ENCODE data around the gene SFMBT2.

SFMBT2 gene

GRCh38 chr10:7234109-7234508, 176.7 kb downstream of the SFMBT2 start:
- TF ChIP-seq NFIC (IDR thresholded peaks at IDR 0.05) = no peak
- TF ChIP-seq YY1 (IDR thresholded peaks at IDR 0.05; ENCODE audit: low read depth) = no peak
- no peak for TF ChIP-seq TEAD4 (IDR thresholded peaks at IDR 0.05)
- no peak for TF ChIP-seq FOXM1 (IDR thresholded peaks at IDR 0.05; ENCODE audit: borderline replicate concordance, low read depth)
- TF ChIP-seq CREB1 (IDR thresholded peaks at IDR 0.05; ENCODE audit: low read depth) = no peak

DNA sequence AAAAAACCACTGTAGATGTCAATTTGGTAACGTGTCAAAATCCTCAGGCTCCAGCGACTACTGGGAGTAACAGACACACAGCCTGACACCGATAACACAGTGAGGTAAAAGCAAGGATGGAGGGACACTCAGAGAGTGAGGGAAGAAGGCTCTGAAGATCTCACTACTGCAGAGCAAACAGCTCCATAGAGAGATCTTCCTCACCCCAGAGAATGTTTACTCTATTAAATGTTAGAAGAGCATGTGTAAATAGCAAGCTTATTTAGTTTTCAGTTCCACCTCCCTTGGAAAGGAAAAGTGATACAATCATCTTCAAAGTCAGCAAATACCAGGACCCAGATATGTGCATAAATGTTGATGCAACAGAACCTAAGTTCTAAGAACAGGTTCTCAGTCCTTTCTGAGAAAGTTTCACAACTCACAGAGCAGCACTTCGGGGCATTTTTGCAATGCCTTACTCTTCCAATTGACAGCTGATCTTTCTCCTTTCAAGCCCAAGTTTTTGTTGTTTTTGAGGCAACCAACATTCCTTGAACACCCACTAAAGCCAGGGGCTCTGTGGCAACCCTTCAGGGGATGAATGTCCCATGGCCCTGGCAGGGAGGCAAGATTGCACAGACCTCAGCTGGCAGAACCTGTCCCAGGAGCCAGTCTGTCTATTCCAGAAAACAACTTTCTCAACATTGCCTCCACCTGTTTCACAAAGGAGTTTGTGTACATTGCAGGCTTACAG, 177.4 kb downstream of the SFMBT2 start:
- TF ChIP-seq, protein P1, sequence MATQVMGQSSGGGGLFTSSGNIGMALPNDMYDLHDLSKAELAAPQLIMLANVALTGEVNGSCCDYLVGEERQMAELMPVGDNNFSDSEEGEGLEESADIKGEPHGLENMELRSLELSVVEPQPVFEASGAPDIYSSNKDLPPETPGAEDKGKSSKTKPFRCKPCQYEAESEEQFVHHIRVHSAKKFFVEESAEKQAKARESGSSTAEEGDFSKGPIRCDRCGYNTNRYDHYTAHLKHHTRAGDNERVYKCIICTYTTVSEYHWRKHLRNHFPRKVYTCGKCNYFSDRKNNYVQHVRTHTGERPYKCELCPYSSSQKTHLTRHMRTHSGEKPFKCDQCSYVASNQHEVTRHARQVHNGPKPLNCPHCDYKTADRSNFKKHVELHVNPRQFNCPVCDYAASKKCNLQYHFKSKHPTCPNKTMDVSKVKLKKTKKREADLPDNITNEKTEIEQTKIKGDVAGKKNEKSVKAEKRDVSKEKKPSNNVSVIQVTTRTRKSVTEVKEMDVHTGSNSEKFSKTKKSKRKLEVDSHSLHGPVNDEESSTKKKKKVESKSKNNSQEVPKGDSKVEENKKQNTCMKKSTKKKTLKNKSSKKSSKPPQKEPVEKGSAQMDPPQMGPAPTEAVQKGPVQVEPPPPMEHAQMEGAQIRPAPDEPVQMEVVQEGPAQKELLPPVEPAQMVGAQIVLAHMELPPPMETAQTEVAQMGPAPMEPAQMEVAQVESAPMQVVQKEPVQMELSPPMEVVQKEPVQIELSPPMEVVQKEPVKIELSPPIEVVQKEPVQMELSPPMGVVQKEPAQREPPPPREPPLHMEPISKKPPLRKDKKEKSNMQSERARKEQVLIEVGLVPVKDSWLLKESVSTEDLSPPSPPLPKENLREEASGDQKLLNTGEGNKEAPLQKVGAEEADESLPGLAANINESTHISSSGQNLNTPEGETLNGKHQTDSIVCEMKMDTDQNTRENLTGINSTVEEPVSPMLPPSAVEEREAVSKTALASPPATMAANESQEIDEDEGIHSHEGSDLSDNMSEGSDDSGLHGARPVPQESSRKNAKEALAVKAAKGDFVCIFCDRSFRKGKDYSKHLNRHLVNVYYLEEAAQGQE (IDR thresholded peaks at IDR 0.05; ENCODE audit: low read depth) = no peak
- TF ChIP-seq EGR1 (IDR thresholded peaks at IDR 0.05) (no peak), ZBTB7A (IDR thresholded peaks at IDR 0.05; ENCODE audit: low read depth) (no peak), MAX (IDR thresholded peaks at IDR 0.05) (no peak), RAD21 (IDR thresholded peaks at IDR 0.05; ENCODE audit: low read depth) (no peak), CEBPB (IDR thresholded peaks at IDR 0.05) (no peak), FOXM1 (IDR thresholded peaks at IDR 0.05; ENCODE audit: borderline replicate concordance, low read depth) (no peak), YY1 (IDR thresholded peaks at IDR 0.05; ENCODE audit: low read depth) (no peak), NFIC (IDR thresholded peaks at IDR 0.05) (no peak), USF1 (IDR thresholded peaks at IDR 0.05) (no peak), EP300 (IDR thresholded peaks at IDR 0.05; ENCODE audit: borderline replicate concordance) (no peak), CREB1 (IDR thresholded peaks at IDR 0.05; ENCODE audit: low read depth) (no peak), TAF1 (IDR thresholded peaks at IDR 0.05; ENCODE audit: low read depth) (no peak), TCF12 (IDR thresholded peaks at IDR 0.05; ENCODE audit: low read depth) (no peak)

DNA sequence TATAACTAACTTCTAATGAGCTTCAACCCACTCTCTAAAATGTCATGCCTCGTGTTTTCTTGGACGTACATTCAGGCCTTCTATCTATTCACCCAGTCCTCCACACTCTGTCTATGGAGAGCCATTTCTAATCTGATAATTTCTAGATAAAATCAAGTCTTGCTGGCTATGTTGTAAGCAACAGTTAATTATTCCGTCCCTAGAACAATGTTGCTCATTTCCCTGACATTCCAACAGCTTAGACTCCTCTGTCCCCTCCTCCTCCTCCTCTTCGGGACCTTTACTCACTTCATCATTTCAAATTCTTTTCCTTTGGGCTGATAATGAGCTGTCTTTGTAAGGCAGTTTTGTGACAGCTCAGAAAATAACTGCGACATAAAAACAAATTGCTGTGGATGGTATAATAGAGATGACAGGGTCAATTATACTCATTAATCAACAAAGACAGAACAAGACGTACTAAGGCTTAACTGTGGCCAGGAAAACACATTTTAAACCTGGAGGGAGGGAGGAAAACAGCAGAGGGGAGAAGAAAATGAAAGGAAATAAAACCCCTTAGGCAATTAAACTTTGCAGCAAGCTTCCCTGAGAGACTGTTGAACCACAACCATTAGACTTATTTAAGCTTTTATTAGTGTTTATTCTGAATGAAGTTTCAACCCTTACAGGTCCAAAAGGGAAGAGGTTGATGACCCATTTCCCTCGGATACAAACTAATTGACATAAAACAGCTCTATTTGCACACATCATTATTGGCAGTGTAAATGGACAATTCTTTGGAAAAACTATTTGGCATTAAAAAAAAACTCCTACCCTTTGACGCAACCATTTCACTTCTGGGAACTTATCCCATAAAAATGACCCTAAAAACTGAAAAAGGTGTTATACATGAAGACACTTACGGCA, 179.1 kb downstream of the SFMBT2 start:
- TF ChIP-seq TAF1 (IDR thresholded peaks at IDR 0.05; ENCODE audit: low read depth) (no peak), ZBTB7A (IDR thresholded peaks at IDR 0.05; ENCODE audit: low read depth) (no peak), RAD21 (IDR thresholded peaks at IDR 0.05; ENCODE audit: low read depth) (no peak)

DNA sequence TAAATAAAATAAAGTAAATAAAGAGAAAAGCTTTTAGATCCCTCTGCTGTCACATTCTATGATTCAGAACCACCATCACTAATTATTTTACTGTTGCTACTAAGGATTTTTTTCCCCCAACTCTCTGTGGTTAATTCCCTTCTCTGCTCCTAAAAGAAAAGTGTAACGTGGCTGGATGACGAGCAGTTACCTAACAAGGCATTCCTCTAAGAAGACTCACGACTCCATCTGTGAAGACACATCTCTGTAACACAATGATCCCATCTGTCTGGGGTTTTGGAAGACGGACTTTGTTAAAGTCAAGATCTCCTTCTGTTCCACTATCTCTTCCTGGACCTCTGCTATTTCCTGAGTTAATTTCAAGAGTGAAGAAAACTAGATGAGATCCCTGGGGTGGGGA, 179.9 kb downstream of the SFMBT2 start:
- TF ChIP-seq MAX (IDR thresholded peaks at IDR 0.05) (no peak), TCF12 (IDR thresholded peaks at IDR 0.05; ENCODE audit: low read depth) (no peak), ZBTB7A (IDR thresholded peaks at IDR 0.05; ENCODE audit: low read depth) (no peak), TAF1 (IDR thresholded peaks at IDR 0.05; ENCODE audit: low read depth) (no peak)

DNA sequence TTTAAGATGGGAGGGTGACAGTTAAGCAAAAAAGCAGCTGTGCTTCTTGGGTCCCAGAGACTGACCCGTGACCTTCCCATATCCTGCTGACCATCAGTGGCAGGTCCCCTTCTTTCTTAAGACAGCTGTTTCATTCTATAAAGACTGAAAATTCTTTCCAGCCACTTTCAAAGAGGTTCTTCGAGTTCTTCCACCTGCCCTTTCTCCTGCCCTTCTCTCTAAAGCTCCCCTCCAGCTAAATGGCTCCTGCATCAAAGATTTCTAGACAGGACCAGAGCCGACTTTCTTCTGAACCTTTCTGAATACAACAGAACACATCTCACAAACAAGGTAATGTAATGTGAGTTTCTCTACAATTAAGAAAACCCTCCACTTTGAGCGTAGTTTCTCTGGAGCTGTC, 180.8 kb downstream of the SFMBT2 start:
- no peak for TF ChIP-seq RAD21 (IDR thresholded peaks at IDR 0.05; ENCODE audit: low read depth)
- no peak for TF ChIP-seq USF1 (IDR thresholded peaks at IDR 0.05)

- no peak for TF ChIP-seq NFIC (IDR thresholded peaks at IDR 0.05)
- no peak for TF ChIP-seq YY1 (IDR thresholded peaks at IDR 0.05; ENCODE audit: low read depth)
- TF ChIP-seq, protein P1 (IDR thresholded peaks at IDR 0.05; ENCODE audit: low read depth) = no peak
- no peak for TF ChIP-seq CEBPB (IDR thresholded peaks at IDR 0.05)
- no peak for TF ChIP-seq FOXM1 (IDR thresholded peaks at IDR 0.05; ENCODE audit: borderline replicate concordance, low read depth)
- TF ChIP-seq USF1 (IDR thresholded peaks at IDR 0.05) = no peak
- TF ChIP-seq TCF12 (IDR thresholded peaks at IDR 0.05; ENCODE audit: low read depth) = no peak
- no peak for TF ChIP-seq CREB1 (IDR thresholded peaks at IDR 0.05; ENCODE audit: low read depth)
- no peak for TF ChIP-seq EP300 (IDR thresholded peaks at IDR 0.05; ENCODE audit: borderline replicate concordance)
- TF ChIP-seq ZBTB7A (IDR thresholded peaks at IDR 0.05; ENCODE audit: low read depth) = no peak
- TF ChIP-seq TAF1 (IDR thresholded peaks at IDR 0.05; ENCODE audit: low read depth) = no peak
- no peak for TF ChIP-seq MAX (IDR thresholded peaks at IDR 0.05)
- TF ChIP-seq TEAD4 (IDR thresholded peaks at IDR 0.05) = no peak
- TF ChIP-seq EGR1 (IDR thresholded peaks at IDR 0.05) = no peak
- no peak for TF ChIP-seq RAD21 (IDR thresholded peaks at IDR 0.05; ENCODE audit: low read depth)
Measured at GRCh38 chr10:7225133-7225532, 185.7 kb downstream of the SFMBT2 start.

All from Ishikawa (cell line).